Fibroblast of peridontal ligament (primary cell): ENCODE measurements around the gene RSBN1L.
"Not testable (repeated sequence)": the region's sequence is repeated elsewhere in the genome, so short reads cannot be mapped to it uniquely, and the experiment has no call there.

Source experiments
- DNase-seq: peaks from one replicate; pipeline ENCODE4 v3.0.0-alpha.2; 2010; ENCODE audit errors: extremely low read depth

The RSBN1L gene

DNA sequence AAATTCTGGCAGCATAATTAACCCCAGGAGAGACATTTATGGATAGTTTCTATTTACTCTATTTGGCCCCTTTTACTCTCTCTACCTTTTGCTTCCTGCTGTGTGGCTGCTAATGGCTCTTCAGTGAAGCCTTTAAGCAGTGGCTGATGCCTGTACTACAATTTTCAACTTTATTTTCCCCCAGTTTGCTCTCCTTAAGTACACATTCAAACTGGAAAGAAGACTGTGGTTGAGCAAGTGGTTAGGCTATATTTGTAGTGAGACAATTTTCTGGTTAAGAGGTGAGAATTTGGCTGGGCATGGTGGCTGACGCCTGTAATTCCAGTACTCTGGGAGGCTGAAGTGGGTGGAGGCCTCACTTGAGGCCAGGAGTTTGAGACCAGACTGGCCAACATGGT, 8.5 kb upstream of the RSBN1L start:
- no peak for DNase-seq

DNA sequence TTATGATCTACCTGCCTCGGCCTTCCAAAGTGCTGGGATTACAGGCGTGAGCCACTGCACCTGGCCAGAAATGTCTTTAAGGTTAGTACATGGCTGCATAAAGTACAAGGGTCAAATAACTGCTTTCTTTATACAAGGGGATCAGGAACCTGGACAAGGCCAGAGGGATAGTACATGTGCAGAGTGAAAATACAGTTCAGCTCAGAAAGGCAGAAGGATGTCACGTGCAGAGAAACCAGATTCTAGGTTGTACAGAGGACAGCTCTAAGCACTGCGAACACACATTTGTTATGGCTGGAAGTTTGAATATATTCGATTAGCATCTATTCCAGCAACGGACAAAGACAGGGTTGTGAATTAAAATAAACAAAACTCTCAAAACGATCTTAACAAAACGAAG, 6.0 kb upstream of the RSBN1L start:
- DNase-seq = no peak

DNA sequence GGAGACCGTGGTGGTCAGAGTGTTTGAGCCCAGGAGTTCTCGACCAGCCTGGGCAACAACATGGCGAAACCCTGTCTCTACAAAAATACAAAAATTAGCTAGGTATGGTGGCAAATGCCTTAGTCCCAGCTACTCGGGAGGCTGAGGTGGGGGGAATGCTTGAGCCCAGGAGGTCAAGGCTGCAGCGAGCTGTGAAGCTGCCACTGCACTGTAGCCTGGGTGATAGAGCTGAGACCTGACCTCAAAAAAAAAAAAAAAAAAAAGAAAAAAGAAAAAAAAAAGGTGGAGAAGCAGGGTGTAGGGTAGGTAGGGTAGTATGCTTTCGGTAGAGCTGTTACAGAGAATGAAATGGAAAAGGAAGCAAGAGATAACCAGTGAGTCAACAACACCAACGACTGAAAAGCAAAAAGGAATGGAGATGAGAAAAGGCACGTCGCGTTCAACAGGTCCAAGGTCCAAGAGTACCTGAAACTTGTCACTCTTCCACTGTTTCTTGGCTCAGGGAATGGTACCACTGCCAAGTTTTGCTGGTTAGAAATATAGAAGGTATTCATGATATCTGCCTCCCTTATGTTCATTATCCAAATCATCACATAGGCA, 4.3 kb upstream of the RSBN1L start:
- DNase-seq = no peak

DNA sequence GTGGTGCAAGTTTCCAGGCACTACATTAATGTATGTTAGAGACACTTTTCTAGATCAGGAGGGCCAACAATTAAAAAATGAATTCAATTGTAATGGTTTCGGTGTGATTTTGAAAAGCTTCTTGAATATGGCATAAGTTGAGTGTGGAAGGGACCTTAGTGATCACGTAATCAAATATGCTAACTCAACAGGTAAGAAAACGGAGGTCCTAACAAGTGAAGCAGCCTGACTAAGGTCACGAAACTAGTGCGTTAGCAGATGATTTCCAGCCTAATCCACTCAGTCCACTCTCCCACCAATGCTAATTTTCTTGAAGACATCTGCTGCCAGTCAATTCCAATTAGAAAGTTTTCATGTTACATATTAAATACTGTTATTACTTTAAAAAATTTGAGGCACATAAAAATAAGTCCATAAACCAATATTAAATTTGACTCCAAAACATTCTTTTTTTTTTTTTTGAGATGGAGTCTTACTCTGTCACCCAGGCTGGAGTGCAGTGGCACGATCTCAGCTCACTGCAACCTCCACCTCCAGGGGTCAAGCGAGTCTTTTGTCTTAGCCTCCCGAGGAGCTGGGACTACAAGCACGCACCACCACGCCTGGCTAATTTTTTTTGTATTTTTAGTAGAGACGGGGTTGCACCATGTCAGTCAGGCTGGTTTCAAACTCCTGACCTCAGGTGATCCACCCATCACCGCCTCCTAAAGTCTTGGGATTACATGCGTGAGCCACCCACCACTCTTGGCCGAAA, 2.3 kb upstream of the RSBN1L start:
- no peak for DNase-seq

DNA sequence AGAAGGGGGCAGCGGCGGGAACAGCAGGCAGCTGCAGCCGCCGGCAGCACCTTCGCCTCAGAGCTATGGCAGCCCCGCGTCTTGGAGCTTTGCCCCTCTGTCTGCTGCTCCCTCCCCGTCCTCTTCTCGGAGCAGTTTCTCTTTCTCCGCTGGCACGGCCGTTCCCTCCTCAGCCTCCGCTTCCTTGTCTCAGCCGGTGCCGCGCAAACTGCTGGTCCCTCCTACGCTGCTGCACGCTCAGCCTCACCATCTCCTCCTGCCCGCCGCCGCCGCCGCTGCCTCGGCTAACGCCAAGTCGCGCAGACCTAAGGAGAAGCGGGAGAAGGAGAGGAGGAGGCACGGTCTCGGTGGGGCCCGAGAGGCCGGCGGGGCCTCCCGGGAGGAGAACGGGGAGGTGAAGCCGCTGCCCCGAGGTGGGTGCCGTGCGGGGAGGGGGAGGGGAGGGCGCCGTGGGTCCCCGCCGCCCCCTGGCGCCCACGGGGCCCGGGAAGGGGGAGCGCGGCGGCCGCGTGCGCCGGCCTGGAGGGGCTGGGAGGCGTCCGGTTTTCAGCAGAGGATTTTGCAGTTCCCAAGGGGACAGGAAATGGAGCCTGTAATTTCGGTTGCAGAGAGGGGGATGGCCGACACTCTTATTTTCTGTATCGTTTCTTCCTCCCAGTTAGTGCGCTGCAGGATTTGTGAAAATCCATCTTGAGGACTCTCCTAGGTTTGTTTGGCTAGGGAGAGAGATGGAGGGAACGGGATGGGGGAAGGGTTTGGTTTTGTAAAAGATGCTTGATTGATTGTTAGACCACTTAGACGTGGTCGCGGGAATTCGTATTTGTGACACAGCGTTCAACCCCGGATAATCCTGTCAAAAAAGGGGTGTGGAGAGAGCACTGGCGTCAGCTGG, 630 bp downstream of the RSBN1L start:
- peak; percentile 51 for DNase-seq

DNA sequence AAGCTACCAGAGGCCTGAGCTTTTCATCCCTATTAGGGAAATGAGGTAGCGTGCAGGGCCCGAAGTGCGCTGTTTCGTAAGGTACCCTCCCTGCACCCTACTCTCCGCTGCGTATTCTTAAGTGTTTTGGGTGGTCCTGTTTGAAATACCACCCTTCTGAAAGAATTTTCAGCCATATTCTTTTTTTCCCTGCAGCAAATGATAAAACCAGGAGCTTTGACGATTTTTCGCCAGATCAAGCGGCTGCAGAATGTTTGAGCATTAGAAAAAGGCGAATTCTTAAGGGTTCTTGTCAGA, 1.2 kb downstream of the RSBN1L start:
- no peak for DNase-seq

DNA sequence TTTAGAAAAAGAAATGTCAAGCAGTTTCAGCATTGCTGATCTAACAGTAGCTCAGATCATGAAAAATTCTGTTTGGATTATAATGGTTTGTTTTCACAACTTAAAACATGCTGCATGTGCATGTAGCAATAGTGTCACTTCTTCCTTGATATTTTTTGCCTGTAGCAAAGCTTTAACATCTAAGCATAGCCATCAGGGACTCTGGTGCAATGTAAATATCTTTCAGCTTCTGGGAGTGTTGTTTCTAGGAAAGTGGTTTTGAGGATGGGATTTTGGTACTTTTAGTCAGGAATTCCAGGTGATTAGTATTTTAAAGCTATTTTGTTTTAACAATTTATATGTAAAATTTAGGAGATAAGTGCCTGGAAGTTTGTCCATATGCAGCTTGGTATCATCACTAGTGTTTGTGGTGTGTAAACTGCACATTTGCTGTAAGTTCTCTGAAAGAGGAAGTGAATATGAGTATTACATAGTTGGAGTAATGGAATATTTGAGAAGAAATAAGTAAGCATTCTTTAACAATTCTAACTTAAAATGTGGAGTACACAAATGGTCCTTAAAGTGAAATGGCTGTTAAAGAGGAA, 1.9 kb downstream of the RSBN1L start:
- DNase-seq = peak; percentile 19

DNA sequence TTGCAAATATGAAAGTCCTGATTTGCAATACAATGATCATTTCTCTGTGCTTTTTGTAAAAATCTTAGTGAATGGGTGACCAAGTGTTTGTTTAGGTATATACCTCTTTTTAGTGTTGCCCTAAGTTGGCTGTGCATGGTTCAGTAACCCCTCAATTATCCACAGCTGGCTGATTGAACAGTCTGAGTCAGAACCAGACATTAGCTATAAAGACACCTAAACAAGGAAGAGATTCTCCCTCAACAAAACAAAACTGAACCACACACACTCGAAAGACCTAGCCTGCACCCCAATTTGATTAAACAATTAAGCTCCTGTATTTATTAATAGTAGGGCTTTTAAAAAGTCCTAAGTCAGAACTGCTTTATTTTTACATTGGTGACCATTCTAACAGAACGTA, 2.8 kb downstream of the RSBN1L start:
- peak; percentile 22 for DNase-seq

DNA sequence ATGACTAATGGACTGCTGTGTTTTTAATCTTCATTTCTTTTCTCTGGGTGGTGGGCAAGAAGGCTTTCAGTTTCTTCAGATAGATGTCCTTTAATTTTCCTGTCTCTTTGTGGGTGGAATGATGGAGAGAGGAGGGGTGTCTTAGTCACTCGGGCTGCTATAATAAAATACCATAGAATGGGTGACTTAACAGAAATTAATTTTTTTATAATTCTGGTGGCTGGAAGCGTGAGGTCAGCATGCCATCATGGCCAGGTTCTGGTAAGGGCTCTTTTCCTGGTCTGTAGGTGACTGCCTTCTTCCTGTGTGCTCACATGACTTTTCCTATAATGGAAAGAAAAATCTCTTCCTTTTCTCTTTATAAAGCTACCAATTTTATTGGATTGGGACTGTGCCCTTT, 6.3 kb downstream of the RSBN1L start:
- DNase-seq = no peak

DNA sequence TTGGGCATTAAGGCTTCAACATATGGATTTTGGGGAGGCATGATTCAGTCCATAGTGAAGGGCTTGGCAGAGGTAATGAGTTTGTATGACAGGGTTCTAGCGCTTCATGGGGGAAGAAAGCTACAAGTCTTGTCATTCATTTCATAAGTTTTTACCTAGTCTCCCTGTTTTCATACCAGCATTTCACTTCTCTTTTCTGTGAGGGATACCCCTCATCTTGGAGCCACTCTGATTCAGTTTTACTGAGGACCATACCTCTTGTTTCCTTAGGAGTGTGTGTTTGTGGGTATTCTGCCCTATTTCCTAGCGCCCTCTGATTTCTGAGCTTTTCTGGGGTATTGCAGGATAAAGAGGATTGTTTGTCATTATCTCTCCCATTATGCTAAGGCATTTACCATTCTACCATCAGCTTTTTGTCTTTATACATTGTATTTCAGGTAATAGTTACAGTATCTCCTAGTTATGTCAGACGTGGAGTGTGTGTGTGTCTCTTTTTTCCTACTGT, 6.8 kb downstream of the RSBN1L start:
- no peak for DNase-seq

DNA sequence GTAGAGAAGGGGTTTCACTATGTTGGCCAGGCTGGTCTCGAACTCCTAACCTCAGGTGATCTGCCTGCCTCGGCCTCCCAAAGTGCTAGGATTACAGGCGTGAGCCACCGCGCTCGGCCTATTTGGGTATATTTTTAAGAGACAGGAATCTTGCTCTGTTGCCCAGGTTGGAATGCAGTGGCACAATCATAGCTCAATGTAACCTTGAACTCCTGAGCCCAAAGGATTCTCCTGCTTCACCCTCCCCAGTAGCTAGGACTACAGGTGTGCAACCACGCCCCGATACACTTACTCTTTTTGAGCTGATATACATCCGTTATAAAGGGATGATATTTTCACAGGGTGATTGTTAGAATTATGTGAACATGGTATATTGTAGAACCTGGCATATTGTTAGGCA, 7.4 kb downstream of the RSBN1L start:
- DNase-seq = not testable (repeated sequence)

DNA sequence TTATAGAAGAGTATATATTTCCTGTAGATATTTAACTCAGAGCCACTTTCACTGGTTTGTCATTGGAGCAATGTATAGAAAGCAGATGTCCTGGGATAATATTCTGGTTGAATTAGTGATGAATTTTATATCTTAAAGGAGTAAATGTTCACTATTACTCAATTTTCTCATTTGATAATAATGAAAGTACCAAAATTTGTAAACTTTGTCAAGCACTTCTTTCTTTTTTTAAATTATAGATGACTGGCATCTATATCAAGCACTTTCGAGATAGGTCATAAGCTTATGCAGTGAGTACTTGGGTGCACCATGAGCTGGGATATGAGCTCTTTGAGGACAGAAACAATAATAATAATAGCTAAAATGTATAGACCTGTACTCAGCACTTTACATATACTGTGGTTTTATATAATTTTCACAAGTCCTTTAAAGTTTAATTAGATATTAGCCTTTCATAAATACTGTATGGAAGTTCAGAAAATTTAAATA, 11.3 kb downstream of the RSBN1L start:
- DNase-seq = no peak

DNA sequence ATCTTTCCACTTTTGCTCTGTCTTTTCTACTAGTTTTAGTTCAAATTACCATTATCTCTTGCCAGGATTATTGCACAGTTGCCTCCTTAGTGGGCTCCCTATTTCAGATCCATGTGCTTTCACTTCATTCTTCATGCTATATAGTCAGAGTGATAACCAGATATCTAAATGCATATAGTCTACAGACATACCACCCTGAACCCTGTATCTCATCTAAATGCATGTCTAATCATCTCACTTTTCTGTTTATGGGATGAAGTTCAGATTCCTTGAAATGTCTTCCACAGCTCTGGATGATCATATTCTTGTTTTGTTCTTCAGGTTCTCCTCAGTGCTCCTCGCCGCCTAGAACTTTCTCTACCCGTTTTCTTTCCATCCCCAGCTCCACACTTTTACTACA, 13.8 kb downstream of the RSBN1L start:
- DNase-seq = no peak

DNA sequence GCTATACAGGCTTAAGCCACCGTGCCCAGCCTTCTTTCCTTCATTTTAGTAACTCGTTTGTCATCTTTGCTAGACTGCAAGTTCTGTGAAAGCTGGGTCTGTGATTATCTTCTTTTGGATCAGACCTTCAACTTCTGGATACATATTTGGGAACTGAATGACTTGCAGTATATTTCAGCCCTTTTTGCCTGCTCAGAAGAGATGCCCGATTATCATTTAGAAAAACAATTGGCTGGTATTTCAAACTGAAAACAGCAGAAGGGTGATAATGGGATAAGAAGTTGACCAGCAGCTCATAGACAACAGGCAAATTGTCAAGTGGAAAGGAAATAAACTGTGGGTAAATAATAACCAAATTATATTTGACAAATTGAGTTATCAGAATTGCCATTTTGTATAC, 14.6 kb downstream of the RSBN1L start:
- no peak for DNase-seq

DNA sequence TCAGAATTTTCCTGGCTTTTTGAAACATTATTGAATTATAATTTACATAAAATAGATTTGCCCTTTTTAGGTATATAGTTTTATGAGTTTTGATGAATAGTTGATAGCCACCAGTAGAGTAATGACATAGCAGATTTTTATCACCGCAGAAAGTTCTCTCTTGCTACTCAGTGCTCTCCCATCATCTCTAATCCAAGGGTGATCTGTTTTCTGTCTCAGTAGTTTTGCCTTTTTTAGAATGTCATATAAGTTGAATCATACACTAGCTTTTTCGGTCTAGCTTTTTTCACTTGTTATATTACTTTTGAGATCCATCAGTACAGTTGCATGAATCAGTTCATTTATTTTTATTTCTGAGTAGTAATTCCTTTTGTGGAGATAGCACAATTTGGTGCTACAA, 17.9 kb downstream of the RSBN1L start:
- DNase-seq = no peak

DNA sequence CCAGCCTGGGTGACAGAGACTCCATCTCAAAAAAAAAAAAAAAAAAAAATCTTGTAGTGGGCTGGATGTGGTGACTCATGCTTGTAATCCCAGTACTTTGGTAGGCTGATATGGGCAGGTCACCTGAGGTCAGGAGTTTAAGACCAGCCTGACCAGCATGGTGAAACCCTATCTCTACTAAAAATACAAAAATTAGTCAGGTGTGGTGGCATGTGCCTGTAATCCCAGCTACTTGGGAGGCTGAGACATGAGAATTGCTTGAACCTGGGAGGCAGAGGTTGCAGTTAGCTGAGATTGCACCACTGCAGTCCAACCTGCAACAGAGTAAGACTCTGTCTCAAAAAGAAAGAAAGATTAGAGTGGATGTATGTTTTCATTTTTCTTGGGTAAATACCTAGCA, 18.7 kb downstream of the RSBN1L start:
- not testable (repeated sequence) for DNase-seq

DNA sequence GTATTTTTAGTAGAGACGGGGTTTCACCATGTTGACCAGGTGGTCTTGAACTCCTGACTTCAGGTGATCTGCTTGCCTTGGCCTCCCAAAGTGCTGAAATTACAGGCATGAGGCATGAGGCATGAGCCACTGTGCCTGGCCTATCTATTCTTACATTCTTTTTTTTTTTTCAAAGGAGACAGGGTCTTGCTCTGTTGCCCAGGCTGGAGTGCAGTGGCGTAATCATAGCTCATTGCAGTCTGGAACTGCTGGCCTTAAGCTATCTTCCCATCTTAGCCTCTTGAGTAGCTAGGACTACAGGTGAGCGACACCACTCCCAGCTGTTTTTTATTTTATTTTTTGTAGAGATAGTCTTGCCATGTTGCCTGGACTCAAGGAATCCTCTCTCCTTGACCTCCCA, 20.5 kb downstream of the RSBN1L start:
- DNase-seq = no peak

DNA sequence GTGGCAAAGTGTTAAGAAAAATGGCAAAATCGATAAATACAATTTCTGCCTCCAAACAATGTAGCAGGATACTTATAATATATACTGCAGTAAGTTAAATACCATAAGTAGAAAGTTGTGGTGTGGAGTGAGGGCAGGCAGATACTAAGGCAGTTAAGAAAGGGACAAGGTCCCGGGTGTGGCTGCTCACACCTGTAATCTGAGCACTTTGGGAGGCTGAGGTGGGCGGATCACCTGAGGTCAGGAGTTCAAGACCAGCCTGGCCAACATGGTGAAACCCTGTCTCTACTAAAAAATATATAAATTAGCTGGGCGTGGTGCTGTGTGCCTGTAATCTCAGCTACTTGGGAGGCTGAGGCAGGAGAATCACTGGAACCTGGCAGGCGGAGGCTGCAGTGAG, 21.3 kb downstream of the RSBN1L start:
- not testable (repeated sequence) for DNase-seq

DNA sequence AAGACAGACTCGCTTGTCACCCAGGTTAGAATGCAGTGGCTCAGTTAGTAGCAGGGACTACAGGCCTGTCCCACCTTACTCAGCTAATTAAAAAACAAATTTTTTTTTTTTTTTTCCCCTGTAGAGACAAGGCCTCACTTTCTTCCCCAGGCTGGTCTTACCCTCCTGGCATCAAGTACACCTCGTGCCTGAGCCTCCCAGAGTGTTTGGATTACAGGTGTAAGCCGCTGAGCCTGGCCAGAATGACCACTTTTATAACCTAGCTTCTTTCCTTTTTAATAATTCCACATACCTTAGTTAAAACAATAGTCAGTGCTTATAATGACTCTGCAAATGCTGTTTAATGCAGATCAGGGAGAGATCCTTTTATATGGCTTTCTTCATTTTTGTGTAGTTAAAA, 31.3 kb downstream of the RSBN1L start:
- DNase-seq = no peak

DNA sequence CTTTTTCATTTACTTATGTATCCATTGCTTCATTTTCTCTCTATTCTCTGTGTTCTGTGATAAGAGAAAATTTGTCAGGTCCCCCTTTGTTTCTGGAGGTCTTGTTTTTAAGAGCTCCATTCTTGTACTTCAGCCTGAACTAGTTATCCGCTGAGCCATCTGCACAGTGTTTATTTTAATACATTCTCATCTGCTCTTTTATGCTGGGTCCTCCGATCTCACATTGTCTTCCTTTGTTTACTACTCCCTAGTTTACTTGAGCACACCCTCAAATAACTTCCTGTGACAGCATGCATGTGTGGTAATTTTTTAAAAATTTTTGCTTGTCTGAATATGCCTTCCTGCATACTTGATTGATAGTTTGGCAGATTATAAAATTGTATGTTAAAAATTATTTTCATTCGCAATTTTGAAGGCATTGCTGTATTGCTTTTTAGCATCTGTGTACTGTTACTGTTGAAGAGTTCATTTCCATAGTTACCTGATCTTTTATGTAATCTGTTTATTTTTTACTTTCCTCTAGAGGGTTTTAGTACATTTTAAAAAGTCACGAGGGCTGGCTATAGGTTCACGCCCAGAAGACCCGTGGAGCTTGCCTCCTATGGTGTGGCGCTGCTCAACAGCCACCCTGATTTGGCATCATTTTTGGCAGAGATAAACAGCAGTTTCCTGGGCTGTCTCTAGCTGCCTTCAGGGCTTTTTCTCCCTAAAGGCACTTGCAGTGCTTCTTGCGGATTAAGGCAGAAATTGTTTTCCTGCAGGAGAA, 31.9 kb downstream of the RSBN1L start:
- peak; percentile 33 for DNase-seq

DNA sequence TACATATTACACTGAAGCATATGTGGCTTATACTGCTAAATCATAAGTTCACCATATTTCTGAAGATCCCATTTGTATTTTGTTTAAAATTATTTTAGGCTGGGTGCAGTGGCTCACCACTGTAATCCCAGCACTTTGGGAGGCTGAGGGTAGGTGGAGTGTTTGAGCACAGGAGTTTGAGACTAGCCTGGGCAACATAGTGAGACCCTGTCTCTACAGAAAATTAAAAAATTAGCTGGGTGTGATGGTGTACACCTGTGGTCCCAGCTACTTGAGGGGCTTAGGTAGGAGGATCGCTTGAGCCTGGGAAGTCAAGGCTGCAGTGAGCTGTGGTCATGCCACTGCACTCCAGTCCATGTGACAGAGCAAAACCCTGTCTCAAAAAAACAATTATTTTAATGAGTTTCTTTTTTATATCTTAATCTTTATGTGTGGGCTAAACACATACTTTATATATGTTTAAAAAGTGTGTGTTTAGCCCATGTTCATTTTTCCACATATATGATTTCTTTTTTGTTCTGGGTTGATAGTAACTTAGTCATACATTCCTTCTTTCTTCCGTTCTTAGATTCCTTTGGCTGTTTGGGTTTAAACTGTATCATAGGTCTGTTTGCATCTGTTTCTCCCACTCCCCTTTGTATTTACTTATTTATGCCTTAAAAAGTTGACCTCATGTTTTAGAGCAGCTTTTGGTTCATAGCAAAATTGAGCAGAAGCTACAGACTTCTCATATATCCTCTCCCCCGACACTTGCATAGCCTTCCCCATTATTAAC, 33.5 kb downstream of the RSBN1L start:
- DNase-seq = no peak
